GM12878 (cell line): Measurements from ENCODE around the gene ATP13A1. TPM values are rescaled to one million over a fixed set of nuclear protein-coding genes. Genes with fewer than 3 reads are reported as not detected.

Experiments
- ATAC-seq: fragments of 200-7000 bp; cut with Tn5 transposase; 3 replicates; pipeline ENCODE4 v1.9.1; 2020; ENCODE audit warnings: mild to moderate bottlenecking, moderate library complexity
- BruUV-seq: library from RNA; stranded (reverse); fragments of 400-500 nt; replicated peaks from 2 replicates; lab custom pipeline; 2021; lab: Mats Ljungman, UMichigan
- CTCF ChIA-PET: fragments of 300-600 bp; sonication (Branson Sonifier 250); formaldehyde crosslinking; extraction: SDS; loops from one replicate; lab custom pipeline; 2021; ENCODE audit warnings: inconsistent platforms; lab: Yijun Ruan, JAX
- POLR2A ChIA-PET: fragments of 350-600 bp; formaldehyde crosslinking; extraction: SDS; loops from one replicate; lab custom pipeline; 2021; ENCODE audit warnings: inconsistent platforms; lab: Charles Lee
- RAD21 ChIA-PET: fragments of 300-600 bp; sonication (Branson Sonifier 250); formaldehyde crosslinking; loops from one replicate; lab custom pipeline; 2023; ENCODE audit warnings: antibody characterized with exemption; ENCODE audit not compliant: unreplicated experiment; lab: Charles Lee
- SMC1A ChIA-PET: fragments of 300-600 bp; sonication (Branson Sonifier 250); formaldehyde crosslinking; loops from one replicate; lab custom pipeline; 2023; ENCODE audit not compliant: unreplicated experiment, uncharacterized antibody; lab: Charles Lee
- DNase-seq: peaks from one replicate; pipeline ENCODE4 v3.0.0-alpha.2; 2011; ENCODE audit warnings: low read depth, low spot score
- FAIRE-seq: peaks from 3 replicates; lab custom pipeline; 2011; peaks lifted over from hg19 to GRCh38; lab: Jason Lieb, UNC
- H2AFZ ChIP-seq: 2 replicates; pipeline ENCODE4 v1.6.0; 2011; ENCODE audit warnings: low read depth, low read length, control low read depth; ENCODE audit not compliant: control insufficient read depth
- H3K27ac ChIP-seq: 2 replicates; pipeline ENCODE4 v1.5.1; 2011; ENCODE audit warnings: control low read depth; ENCODE audit not compliant: control insufficient read depth, insufficient read depth
- H3K27me3 ChIP-seq, 2 experiments: replicated peaks in 1 of 2; 2 replicates each; pipeline versions ENCODE4 v1.6.0 to v1.6.1; 2011; ENCODE audit warnings: low read length in 1 of 2; ENCODE audit not compliant: control insufficient read depth in 2 of 2, insufficient read depth in 2 of 2
- H3K36me3 ChIP-seq, 2 experiments: 2 replicates each; pipeline ENCODE4 v1.5.1; 2011; ENCODE audit warnings: low read length in 1 of 2; ENCODE audit not compliant: control insufficient read depth in 2 of 2, insufficient read depth in 2 of 2
- H3K4me1 ChIP-seq: 2 replicates; pipeline ENCODE4 v1.6.1; 2011; ENCODE audit warnings: mild to moderate bottlenecking, low read length, moderate library complexity, mixed read lengths; ENCODE audit not compliant: control insufficient read depth, insufficient read depth
- H3K4me2 ChIP-seq: 2 replicates; pipeline ENCODE4 v1.6.0; 2011; ENCODE audit warnings: control low read depth; ENCODE audit not compliant: control insufficient read depth, insufficient read depth
- H3K4me3 ChIP-seq: fragments of 200-600 bp; sonication (generic); 2 replicates; pipeline ENCODE4 v1.5.1; 2016
- H3K79me2 ChIP-seq: 2 replicates; pipeline ENCODE4 v1.6.0; 2011; ENCODE audit warnings: low read length; ENCODE audit not compliant: control insufficient read depth, insufficient read depth
- H3K9ac ChIP-seq: 2 replicates; pipeline ENCODE4 v1.8.0; 2011; ENCODE audit warnings: low read length, control low read depth, mixed read lengths; ENCODE audit not compliant: control insufficient read depth, insufficient read depth
- H3K9me3 ChIP-seq: replicated peaks from 3 replicates; pipeline ENCODE4 v1.5.1; 2011; ENCODE audit warnings: mild to moderate bottlenecking, low read length; ENCODE audit not compliant: control insufficient read depth, insufficient read depth
- H4K20me1 ChIP-seq: 2 replicates; pipeline ENCODE4 v1.6.0; 2011; ENCODE audit not compliant: control insufficient read depth, insufficient read depth
- ATF2 ChIP-seq: IDR thresholded peaks from 2 replicates; pipeline ENCODE4 v1.6.1; 2012; ENCODE audit warnings: low read length, inconsistent platforms
- CTCF ChIP-seq, 3 experiments: IDR thresholded peaks in 2 of 3; conservative IDR thresholded peaks in 1 of 3; 2 replicates each; pipeline ENCODE4 v1.5.1; 2011; ENCODE audit warnings: low read depth in 3 of 3, low read length in 3 of 3, mild to moderate bottlenecking in 3 of 3, control low read depth in 2 of 3, moderate library complexity in 2 of 3, inconsistent platforms in 1 of 3, mixed read lengths in 1 of 3; ENCODE audit not compliant: control insufficient read depth in 2 of 3, insufficient read depth in 1 of 3; ENCODE audit errors: extremely low read depth in 1 of 3
- HDAC2 ChIP-seq: fragments of 200-600 bp; sonication (generic); IDR thresholded peaks from 2 replicates; pipeline ENCODE4 v1.6.1; 2017
- NR2C2 ChIP-seq: IDR thresholded peaks from 2 replicates; pipeline ENCODE4 v1.6.1; 2011; ENCODE audit warnings: borderline replicate concordance, low read depth; ENCODE audit not compliant: control insufficient read depth, insufficient read length
- SP1 ChIP-seq: IDR thresholded peaks from one replicate; pipeline ENCODE4 v1.6.1; 2011; ENCODE audit warnings: low read depth, low read length
- WGBS: methylation state at CpG from one replicate; pipeline ENCODE4 v1.1.6; 2016; ENCODE audit warnings: low lambda C conversion rate; ENCODE audit not compliant: insufficient replicate concordance, insufficient coverage; ENCODE audit errors: missing lambda C conversion rate; 5-methylcytosine and 5-hydroxymethylcytosine counted together
- in situ Hi-C: fragments of 300-500 bp; cut with MboI; formaldehyde crosslinking; loops from 9 replicates; pipeline ENCODE4 v1.14.3; 2018; ENCODE audit warnings: mixed read lengths
- intact Hi-C: fragments of 100-400 bp; cut with micrococcal nuclease; formaldehyde crosslinking; loops from one replicate; pipeline ENCODE4 v1.14.2; 2022; ENCODE audit not compliant: unreplicated experiment
- polyA plus RNA-seq, 11 experiments: library from polyadenylated mRNA; depleted of rRNA in 4 of 11; unstranded in 6 of 11; stranded (reverse) in 5 of 11; fragments of >200 nt; fragmentation: Nextera tagmentation in 4 of 11; fragmentation: Illumina TruSeq in 1 of 11; extraction: Ambion mirVana in 4 of 11; extraction: Trizol in 1 of 11; gene quantifications; 1 replicate in 1 of 11; 2 replicates in 10 of 11; pipeline versions ENCODE4 v1.2.1 to v1.2.3, GENCODE V29; 2011 to 2016; ENCODE audit warnings: inconsistent platforms in 2 of 11, missing spikeins in 2 of 11, low read depth in 1 of 11
- total RNA-seq, 4 experiments: library from RNA; depleted of rRNA in 3 of 4; stranded (reverse); fragments of >200 nt in 3 of 4; fragmentation: Illumina TruSeq in 1 of 4; extraction: Trizol in 1 of 4; gene quantifications; 2 replicates each; pipeline versions ENCODE4 v1.2.1 to v1.2.3, GENCODE V29; 2013 to 2021
- TF ChIP-seq, protein P1 (sequence below): IDR thresholded peaks from 2 replicates; pipeline ENCODE4 v1.6.1; 2011; ENCODE audit warnings: borderline replicate concordance, low read depth, mild to moderate bottlenecking, moderate library complexity, low read length; ENCODE audit not compliant: insufficient read depth, poor library complexity, severe bottlenecking

Gene ATP13A1
- total and polyA plus RNA-seq, 10 of the 15 experiments (the other 5 are each of a cell fraction or from before 2014, with no cell fraction given): 0.37 to 91.0 (median 29.8) TPM

GRCh38 chr19:19619181-19619848, 44.2 kb downstream of the ATP13A1 start:
- ChIA-PET SMC1A (no interaction called here), CTCF (interaction anchor here (0.7 kb wide), 1 partner anchor 16 kb away, joined by 3 read pairs; no protein-coding TSS in a partner anchor), RAD21 (no interaction called here), POLR2A (interaction anchor here (0.6 to 3.8 kb wide), 5 partner anchors 15 to 190 kb away, joined by 3 to 21 read pairs (median 5); no protein-coding TSS in a partner anchor)
- Histone ChIP-seq H3K36me3 (no peaks in the 10 kb centered on the region; a peak in 2 of 4 replicates), H3K9me3 (no peaks in the 10 kb centered on the region), H2AFZ (no peak overlapping the region), H3K79me2 (peaks cover 6% of the 10 kb centered on the region), H3K27ac (no peak overlapping the region), H4K20me1 (no peaks in the 10 kb centered on the region), H3K27me3 (no peaks in the 10 kb centered on the region), H3K9ac (peak overlapping the region; percentile 48; the same call in 1 of the 2 replicates), H3K4me3 (peak overlapping the region; percentile 48), H3K4me1 (no peaks in the 10 kb centered on the region), H3K4me2 (peak overlapping the region; percentile 82)
- no peak for FAIRE-seq
- BruUV-seq: no TSS peak
- in situ Hi-C loops (no loop called here), intact Hi-C loops (no loop called here)
- DNase-seq: no peak
- WGBS: 77% methylated on average over 21 of the region's 21 CpGs
- TF ChIP-seq, protein P1, sequence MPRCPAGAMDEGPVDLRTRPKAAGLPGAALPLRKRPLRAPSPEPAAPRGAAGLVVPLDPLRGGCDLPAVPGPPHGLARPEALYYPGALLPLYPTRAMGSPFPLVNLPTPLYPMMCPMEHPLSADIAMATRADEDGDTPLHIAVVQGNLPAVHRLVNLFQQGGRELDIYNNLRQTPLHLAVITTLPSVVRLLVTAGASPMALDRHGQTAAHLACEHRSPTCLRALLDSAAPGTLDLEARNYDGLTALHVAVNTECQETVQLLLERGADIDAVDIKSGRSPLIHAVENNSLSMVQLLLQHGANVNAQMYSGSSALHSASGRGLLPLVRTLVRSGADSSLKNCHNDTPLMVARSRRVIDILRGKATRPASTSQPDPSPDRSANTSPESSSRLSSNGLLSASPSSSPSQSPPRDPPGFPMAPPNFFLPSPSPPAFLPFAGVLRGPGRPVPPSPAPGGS: no peak
- no peak for TF ChIP-seq NR2C2
- TF ChIP-seq CTCF (IDR thresholded peaks at IDR 0.05 in 2 of 3, conservative IDR thresholded peaks at IDR 0.05 in 1 of 3; ENCODE audit: control insufficient read depth in 2 of 3, extremely low read depth in 1 of 3, insufficient read depth in 1 of 3, low read depth in 3 of 3, low read length in 3 of 3): no peak
- no peak for TF ChIP-seq HDAC2
- TF ChIP-seq SP1: no peak
- TF ChIP-seq ATF2: no peak
- no peak for ATAC-seq
